ENCODE data around the gene TLR5.

The TLR5 gene, protein sequence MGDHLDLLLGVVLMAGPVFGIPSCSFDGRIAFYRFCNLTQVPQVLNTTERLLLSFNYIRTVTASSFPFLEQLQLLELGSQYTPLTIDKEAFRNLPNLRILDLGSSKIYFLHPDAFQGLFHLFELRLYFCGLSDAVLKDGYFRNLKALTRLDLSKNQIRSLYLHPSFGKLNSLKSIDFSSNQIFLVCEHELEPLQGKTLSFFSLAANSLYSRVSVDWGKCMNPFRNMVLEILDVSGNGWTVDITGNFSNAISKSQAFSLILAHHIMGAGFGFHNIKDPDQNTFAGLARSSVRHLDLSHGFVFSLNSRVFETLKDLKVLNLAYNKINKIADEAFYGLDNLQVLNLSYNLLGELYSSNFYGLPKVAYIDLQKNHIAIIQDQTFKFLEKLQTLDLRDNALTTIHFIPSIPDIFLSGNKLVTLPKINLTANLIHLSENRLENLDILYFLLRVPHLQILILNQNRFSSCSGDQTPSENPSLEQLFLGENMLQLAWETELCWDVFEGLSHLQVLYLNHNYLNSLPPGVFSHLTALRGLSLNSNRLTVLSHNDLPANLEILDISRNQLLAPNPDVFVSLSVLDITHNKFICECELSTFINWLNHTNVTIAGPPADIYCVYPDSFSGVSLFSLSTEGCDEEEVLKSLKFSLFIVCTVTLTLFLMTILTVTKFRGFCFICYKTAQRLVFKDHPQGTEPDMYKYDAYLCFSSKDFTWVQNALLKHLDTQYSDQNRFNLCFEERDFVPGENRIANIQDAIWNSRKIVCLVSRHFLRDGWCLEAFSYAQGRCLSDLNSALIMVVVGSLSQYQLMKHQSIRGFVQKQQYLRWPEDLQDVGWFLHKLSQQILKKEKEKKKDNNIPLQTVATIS

DNA sequence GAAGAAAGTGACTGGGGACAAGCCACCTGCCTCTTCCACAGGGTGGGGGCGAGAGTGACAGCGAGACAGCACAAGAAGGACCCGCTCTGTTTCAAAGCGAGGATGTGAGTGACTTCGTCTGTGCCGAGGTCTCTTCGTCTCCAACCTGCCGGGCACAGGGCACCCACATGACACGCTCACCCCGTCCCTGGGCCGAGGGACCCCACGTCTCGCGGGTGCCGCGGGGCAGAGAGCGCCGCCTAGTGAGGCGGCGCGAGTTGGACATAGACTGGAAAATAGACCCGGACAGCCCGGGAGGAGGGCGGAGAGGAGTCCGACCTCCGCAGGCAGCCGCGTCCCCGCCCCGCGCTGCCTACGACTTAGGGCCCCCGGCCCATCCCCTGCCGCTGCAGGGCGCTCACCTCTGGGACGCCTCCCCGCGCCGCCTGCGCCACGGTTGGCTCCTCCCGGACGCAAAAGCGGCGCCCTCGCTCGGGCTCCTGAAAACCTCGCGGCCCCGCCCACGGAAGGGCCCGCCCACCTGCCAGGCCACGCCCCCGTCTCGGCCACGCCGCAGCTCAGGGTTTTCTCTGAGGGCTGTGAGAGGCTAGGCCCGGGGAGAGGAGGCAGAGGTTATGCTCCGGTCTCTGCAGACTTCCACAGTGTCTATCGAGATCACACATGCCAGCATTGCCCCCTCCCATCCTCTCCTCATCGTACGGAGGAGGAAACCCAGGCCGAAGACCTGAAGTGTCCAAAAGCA, at the start of gene TLR5:
Gene TLR5 (minus strand): TSS at position 454 of the 742 bp plus-strand sequence. CDS start 30,217 bp downstream, outside the sequence.
- TF ChIP-seq, protein P1, sequence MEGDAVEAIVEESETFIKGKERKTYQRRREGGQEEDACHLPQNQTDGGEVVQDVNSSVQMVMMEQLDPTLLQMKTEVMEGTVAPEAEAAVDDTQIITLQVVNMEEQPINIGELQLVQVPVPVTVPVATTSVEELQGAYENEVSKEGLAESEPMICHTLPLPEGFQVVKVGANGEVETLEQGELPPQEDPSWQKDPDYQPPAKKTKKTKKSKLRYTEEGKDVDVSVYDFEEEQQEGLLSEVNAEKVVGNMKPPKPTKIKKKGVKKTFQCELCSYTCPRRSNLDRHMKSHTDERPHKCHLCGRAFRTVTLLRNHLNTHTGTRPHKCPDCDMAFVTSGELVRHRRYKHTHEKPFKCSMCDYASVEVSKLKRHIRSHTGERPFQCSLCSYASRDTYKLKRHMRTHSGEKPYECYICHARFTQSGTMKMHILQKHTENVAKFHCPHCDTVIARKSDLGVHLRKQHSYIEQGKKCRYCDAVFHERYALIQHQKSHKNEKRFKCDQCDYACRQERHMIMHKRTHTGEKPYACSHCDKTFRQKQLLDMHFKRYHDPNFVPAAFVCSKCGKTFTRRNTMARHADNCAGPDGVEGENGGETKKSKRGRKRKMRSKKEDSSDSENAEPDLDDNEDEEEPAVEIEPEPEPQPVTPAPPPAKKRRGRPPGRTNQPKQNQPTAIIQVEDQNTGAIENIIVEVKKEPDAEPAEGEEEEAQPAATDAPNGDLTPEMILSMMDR (IDR thresholded peaks at IDR 0.05; ENCODE audit: control extremely low read depth, extremely low read depth, low read depth, missing control alignments) = peak; percentile 15
- peak; percentile 87 for DNase-seq (ENCODE audit: extremely low spot score)
- ChIA-PET CTCF (interaction anchor here (1.0 to 4.0 kb wide), 3 partner anchors 9 to 541 kb away, joined by 3 to 35 read pairs (median 3); no protein-coding TSS in a partner anchor), POLR2A (no interaction called here)

DNA sequence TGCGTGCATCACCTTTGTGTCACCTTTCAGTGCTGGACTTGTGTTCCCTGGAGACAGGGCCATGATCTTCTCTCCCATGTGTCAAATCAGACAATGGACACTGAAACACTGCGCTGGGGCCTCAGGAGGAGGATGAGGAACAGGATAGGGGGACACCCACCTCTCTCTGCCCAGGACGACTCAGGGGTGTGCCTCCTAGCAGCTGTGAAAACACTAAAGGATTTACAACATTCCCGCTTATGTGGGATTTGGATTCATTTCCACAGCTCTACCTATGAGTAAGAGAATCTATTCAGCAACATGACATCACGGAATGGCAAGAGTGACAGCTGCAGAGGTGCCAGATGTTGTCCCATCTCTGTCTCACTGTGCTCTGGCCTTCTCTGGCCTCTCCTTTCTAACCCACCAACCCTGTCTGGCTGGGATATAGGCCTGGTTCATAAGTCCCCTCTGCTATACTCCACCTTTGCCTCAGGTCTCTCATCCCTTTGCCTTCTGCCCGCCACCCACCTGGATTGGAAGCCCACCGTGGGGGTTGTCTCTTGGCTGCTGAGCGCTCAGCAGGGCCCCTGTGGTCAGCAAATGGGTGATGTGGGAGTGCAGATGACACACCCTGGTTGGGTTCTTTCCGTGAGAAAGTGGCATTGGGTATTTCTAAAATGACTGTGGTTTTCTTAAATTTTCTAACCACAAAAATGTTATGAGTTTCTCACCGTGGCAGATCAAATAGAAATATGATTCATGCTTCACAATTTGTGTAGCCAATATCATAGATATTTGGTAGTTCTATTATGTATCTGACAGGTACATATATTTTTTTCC, 47.1 kb upstream of the TLR5 start:
- TF ChIP-seq, protein P1 (IDR thresholded peaks at IDR 0.05; ENCODE audit: control extremely low read depth, extremely low read depth, low read depth, missing control alignments) = no peak
- POLR2A ChIA-PET = no interaction called here
- CTCF ChIA-PET = interaction anchor here (1.1 to 1.8 kb wide), 2 partner anchors 35 to 56 kb away, joined by 3 to 4 read pairs; no protein-coding TSS in a partner anchor
- DNase-seq (ENCODE audit: extremely low spot score) = no peak

DNA sequence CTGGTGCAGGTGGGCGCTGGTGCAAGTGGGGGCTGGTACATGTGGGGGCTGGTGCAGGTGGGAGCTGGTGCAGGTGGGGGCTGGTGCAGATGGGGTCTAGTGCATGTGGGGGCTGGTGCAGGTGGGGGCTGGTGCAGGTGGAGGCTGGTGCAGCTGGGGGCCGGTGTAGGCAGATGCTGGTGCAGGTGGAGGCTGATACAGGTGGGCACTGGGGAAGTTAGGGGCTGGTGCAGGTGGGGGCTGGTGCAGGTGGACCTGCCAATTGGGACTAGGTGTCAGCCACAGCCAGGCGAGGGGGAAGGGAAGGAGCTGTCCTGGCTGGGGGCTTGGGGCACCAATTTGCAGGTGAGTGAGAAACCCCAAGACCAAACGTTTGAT, 46.5 kb upstream of the TLR5 start:
- TF ChIP-seq, protein P1 (IDR thresholded peaks at IDR 0.05; ENCODE audit: control extremely low read depth, extremely low read depth, low read depth, missing control alignments) = no peak
- ChIA-PET POLR2A (no interaction called here), CTCF (interaction anchor here (1.1 to 1.8 kb wide), 2 partner anchors 34 to 56 kb away, joined by 3 to 4 read pairs; no protein-coding TSS in a partner anchor)
- DNase-seq (ENCODE audit: extremely low spot score) = no peak

DNA sequence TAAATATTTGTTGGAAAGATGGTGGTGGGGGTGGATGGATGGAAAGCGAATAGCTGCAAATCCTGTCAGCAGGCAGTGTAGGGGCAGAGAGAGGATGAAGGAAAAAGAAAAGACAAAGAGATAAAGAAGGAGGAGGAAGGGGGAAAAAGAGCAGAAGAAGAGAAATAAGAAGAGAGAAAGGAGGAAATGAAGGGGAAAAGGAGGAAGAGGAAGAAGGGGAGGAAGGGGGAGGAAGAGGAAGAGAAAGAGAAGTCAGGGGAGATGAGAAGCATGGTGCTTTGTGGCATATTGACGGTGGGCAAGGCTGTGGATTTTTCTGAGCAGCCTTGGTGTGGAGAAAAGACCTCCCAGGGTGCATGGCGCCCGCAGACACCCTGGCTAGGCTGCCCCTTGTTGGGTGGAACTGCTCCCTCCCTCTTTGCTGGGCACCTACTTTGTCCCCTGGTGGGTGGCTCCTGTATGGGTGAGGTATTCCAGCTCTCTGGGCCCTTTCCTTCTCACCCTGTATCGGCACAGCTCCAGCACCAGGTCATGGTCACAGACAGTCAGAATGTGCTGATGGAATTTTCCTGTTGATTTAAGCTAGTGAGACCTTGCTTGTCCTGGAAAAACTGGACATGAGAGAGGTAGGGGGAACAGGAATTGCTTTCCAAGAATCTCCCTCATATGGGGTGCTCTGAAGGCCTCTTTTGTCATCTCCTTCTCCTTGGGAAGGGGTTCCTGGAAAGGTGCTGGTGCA, 45.7 kb upstream of the TLR5 start:
- CTCF ChIA-PET = interaction anchor here (1.1 to 1.8 kb wide), 2 partner anchors 33 to 55 kb away, joined by 3 to 4 read pairs; no protein-coding TSS in a partner anchor
- POLR2A ChIA-PET = no interaction called here
- TF ChIP-seq, protein P1 (IDR thresholded peaks at IDR 0.05; ENCODE audit: control extremely low read depth, extremely low read depth, low read depth, missing control alignments) = no peak
- DNase-seq (ENCODE audit: extremely low spot score) = no peak

DNA sequence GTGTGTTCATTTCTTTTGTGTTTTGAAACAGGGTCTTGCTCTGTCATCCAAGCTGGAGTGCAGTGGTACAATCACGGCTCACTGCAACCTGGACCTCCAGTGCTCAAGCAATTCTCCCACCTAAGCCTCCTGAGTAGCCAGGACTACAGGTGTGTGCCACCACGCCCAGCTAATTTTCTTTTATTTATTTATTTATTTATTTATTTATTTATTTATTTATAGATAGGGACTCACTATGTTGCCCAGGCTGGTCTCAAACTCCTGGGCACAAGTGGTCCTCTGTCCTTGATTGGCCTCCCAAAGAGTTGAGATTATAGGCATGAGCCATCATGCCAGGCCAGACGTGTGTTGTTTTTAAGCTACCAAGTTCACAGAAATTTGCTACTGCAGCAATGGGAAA, 43.8 kb upstream of the TLR5 start:
- no peak for DNase-seq (ENCODE audit: extremely low spot score)
- CTCF ChIA-PET = interaction anchor here (1.3 kb wide), 1 partner anchor 53 kb away, joined by 5 read pairs; no protein-coding TSS in a partner anchor
- POLR2A ChIA-PET = no interaction called here
- TF ChIP-seq, protein P1 (IDR thresholded peaks at IDR 0.05; ENCODE audit: control extremely low read depth, extremely low read depth, low read depth, missing control alignments) = no peak

Measured in GM10248 (cell line).